B cell (primary cell): Measurements from ENCODE around the gene VAV2. TPM values are rescaled to one million over a fixed set of nuclear protein-coding genes. Genes with fewer than 3 reads are reported as not detected.

Source experiments
- ATAC-seq: fragments of 200-7000 bp; cut with Tn5 transposase; one replicate; pipeline ENCODE4 v1.10.0; 2021; ENCODE audit warnings: low read depth, mild to moderate bottlenecking, moderate number of reproducible peaks, moderate library complexity
- CTCF ChIA-PET: fragments of 350-600 bp; sonication (Branson Sonifier 250); formaldehyde crosslinking; loops from one replicate; lab custom pipeline; 2021; ENCODE audit warnings: antibody characterized with exemption, inconsistent platforms; lab: Charles Lee
- POLR2A ChIA-PET: fragments of 350-600 bp; sonication (Branson Sonifier 250); formaldehyde crosslinking; loops from one replicate; lab custom pipeline; 2021; ENCODE audit warnings: antibody characterized with exemption; lab: Charles Lee
- DNase-seq: peaks from one replicate; pipeline ENCODE4 v3.0.0; 2013
- H2AFZ ChIP-seq: 2 replicates; pipeline ENCODE4 v1.6.1; 2012; ENCODE audit warnings: mild to moderate bottlenecking, low read depth, low read length; ENCODE audit not compliant: insufficient read depth, poor library complexity, severe bottlenecking
- H3K27ac ChIP-seq, 2 donors: 1 replicate in 1 of 2; 2 replicates in 1 of 2; pipeline ENCODE4 v1.5.1; 2012 to 2013; ENCODE audit warnings: low read length in 2 of 2, mild to moderate bottlenecking in 2 of 2, moderate library complexity in 1 of 2
- H3K27me3 ChIP-seq, 4 experiments: fragments of 200-600 bp in 1 of 4; sonication (generic) in 1 of 4; replicated peaks in 1 of 4; 1 replicate in 2 of 4; 2 replicates in 2 of 4; pipeline versions ENCODE4 v1.6.1 to v1.7.0; 2013 to 2016; ENCODE audit warnings: low read length in 3 of 4, mild to moderate bottlenecking in 2 of 4, mixed read lengths in 1 of 4, moderate library complexity in 1 of 4; ENCODE audit not compliant: insufficient read depth in 4 of 4, control insufficient read depth in 3 of 4; ENCODE audit errors: control extremely low read depth in 1 of 4
- H3K36me3 ChIP-seq, 2 experiments: replicated peaks in 1 of 2; 1 replicate in 1 of 2; 2 replicates in 1 of 2; pipeline versions ENCODE4 v1.6.1 to v1.7.1; 2013; ENCODE audit warnings: low read length in 1 of 2; ENCODE audit not compliant: insufficient read depth in 2 of 2, control insufficient read depth in 1 of 2; ENCODE audit errors: control extremely low read depth in 1 of 2, extremely low read depth in 1 of 2
- H3K4me1 ChIP-seq, 2 donors: fragments of 200-600 bp in 1 of 2; sonication (generic) in 1 of 2; 1 replicate in 1 of 2; 2 replicates in 1 of 2; pipeline versions ENCODE4 v1.5.1 to v1.6.1; 2013 to 2017; ENCODE audit warnings: low read length in 2 of 2; ENCODE audit not compliant: control insufficient read depth in 2 of 2, insufficient read depth in 2 of 2
- H3K4me2 ChIP-seq: replicated peaks from 2 replicates; pipeline ENCODE3; 2012; ENCODE audit warnings: mild to moderate bottlenecking, low read depth, low read length; ENCODE audit not compliant: poor library complexity, severe bottlenecking
- H3K4me3 ChIP-seq, 5 experiments: fragments of 200-600 bp in 1 of 5; sonication (generic) in 1 of 5; 1 replicate in 3 of 5; 2 replicates in 2 of 5; pipeline versions ENCODE4 v1.5.1 to v1.7.0; 2011 to 2016; ENCODE audit warnings: low read length in 4 of 5, mild to moderate bottlenecking in 4 of 5, low read depth in 2 of 5, control low read depth in 1 of 5, moderate library complexity in 1 of 5; ENCODE audit not compliant: insufficient read depth in 1 of 5; ENCODE audit errors: control extremely low read depth in 1 of 5, extremely low read depth in 1 of 5
- H3K79me2 ChIP-seq: fragments of 200-600 bp; sonication (generic); one replicate; pipeline ENCODE4 v1.6.0; 2016; ENCODE audit warnings: low read length; ENCODE audit not compliant: control insufficient read depth, insufficient read depth
- H3K9ac ChIP-seq: fragments of 200-600 bp; sonication (generic); 2 replicates; pipeline ENCODE4 v1.6.1; 2017; ENCODE audit warnings: mild to moderate bottlenecking, low read length, moderate library complexity
- H3K9me3 ChIP-seq, 3 donors: one replicate each; pipeline versions ENCODE4 v1.6.1 to v1.7.1; 2013; ENCODE audit warnings: low read length in 2 of 3; ENCODE audit not compliant: control insufficient read depth in 2 of 3, insufficient read depth in 1 of 3; ENCODE audit errors: control extremely low read depth in 1 of 3
- H4K20me1 ChIP-seq: 2 replicates; pipeline ENCODE4 v1.6.0; 2012; ENCODE audit warnings: mild to moderate bottlenecking, low read length; ENCODE audit not compliant: insufficient read depth, control insufficient read depth, poor library complexity, severe bottlenecking
- H3K27ac Mint-ChIP-seq: one replicate; pipeline ENCODE4 v1.8.0; 2021; ENCODE audit warnings: mixed read lengths
- H3K27me3 Mint-ChIP-seq: one replicate; pipeline ENCODE4 v1.8.0; 2021; ENCODE audit warnings: mixed read lengths
- H3K4me1 Mint-ChIP-seq: one replicate; pipeline ENCODE4 v1.8.0; 2021; ENCODE audit warnings: mixed read lengths
- H3K4me3 Mint-ChIP-seq: one replicate; pipeline ENCODE4 v1.8.0; 2021; ENCODE audit warnings: mixed read lengths
- H3K9me3 Mint-ChIP-seq: one replicate; pipeline ENCODE4 v1.8.0; 2022; ENCODE audit warnings: mixed read lengths; ENCODE audit not compliant: insufficient read depth
- CTCF ChIP-seq: fragments of 200-600 bp; IDR thresholded peaks from one replicate; pipeline ENCODE4 v1.8.0; 2022; ENCODE audit warnings: antibody characterized with exemption, mild to moderate bottlenecking
- EZH2 ChIP-seq: IDR thresholded peaks from 2 replicates; pipeline ENCODE4 v1.6.1; 2012; ENCODE audit warnings: borderline replicate concordance, low read depth, mild to moderate bottlenecking, moderate library complexity, low read length; ENCODE audit not compliant: insufficient read depth, poor library complexity, severe bottlenecking
- WGBS: methylation state at CpG from one replicate; pipeline ENCODE4 v1.1.5; 2013; ENCODE audit warnings: missing lambda C conversion rate; ENCODE audit not compliant: insufficient coverage; 5-methylcytosine and 5-hydroxymethylcytosine counted together
- intact Hi-C: fragments of 100-400 bp; cut with micrococcal nuclease; formaldehyde crosslinking; loops from one replicate; pipeline ENCODE4 v1.10.0; 2022
- polyA plus RNA-seq: library from polyadenylated mRNA; depleted of rRNA; stranded (reverse); fragments of >200 nt; gene quantifications from 2 replicates; pipeline ENCODE4 v1.2.3, GENCODE V29; 2012
- total RNA-seq, 2 donors: library from RNA; stranded (reverse); fragments of 120-200 nt in 1 of 2; gene quantifications; 1 replicate in 1 of 2; 2 replicates in 1 of 2; pipeline versions ENCODE4 v1.2.3 to v1.2.4, GENCODE V29; 2013 to 2022

The VAV2 gene
- total and polyA plus RNA-seq, 2 donors (not counting 1 experiment from before 2014, with no cell fraction given), result 34.4 to 128 TPM

- no peak overlapping the region for H2AFZ ChIP-seq
- H3K27me3 Mint-ChIP-seq, result no peaks in the 10 kb centered on the region
- no peak overlapping the region for H3K27ac Mint-ChIP-seq
- H3K4me3 ChIP-seq, result no peak overlapping the region
- H4K20me1 ChIP-seq, result peaks cover 97% of the 10 kb centered on the region
- peaks cover 3 to 50% of the 10 kb centered on the region in 2 experiments for H3K36me3 ChIP-seq
- peaks cover 30% of the 10 kb centered on the region for H3K4me1 Mint-ChIP-seq
- intact Hi-C loops, result no loop called here
- no peaks in the 10 kb centered on the region for H3K27me3 ChIP-seq
- H3K4me3 Mint-ChIP-seq, result no peak overlapping the region
- peaks cover 99% of the 10 kb centered on the region for H3K79me2 ChIP-seq
- CTCF ChIA-PET, result no interaction called here
- 89% methylated on average over 2 of the region's 4 CpGs for WGBS
- no peak overlapping the region for H3K27ac ChIP-seq
- H3K4me1 ChIP-seq, result peaks cover 0 to 1% of the 10 kb centered on the region in 2 donors
- TF ChIP-seq CTCF, result no peak
- no peak for TF ChIP-seq EZH2
- ATAC-seq (no peak), DNase-seq (no peak)
- no peak overlapping the region for H3K9ac ChIP-seq
- peaks cover 0 to 12% (median 0%) of the 10 kb centered on the region in 3 donors for H3K9me3 ChIP-seq
- H3K9me3 Mint-ChIP-seq, result no peaks in the 10 kb centered on the region
- no peak overlapping the region for H3K4me2 ChIP-seq
- POLR2A ChIA-PET, result interaction anchor here (0.6 kb wide), 1 partner anchor 20 kb away, joined by 7 read pairs; no protein-coding TSS in a partner anchor
Measured at GRCh38 chr9:133937120-133937519, 55.0 kb downstream of the VAV2 start.

- Histone ChIP-seq H3K27me3 (no peaks in the 10 kb centered on the region), H3K79me2 (peaks cover 99% of the 10 kb centered on the region), H3K27ac (no peak overlapping the region), H3K4me3 (no peak overlapping the region), H3K36me3 (peaks cover 3 to 47% of the 10 kb centered on the region in 2 experiments), H4K20me1 (peaks cover 100% of the 10 kb centered on the region), H3K9ac (no peak overlapping the region), H3K4me1 (peaks cover 8 to 11% of the 10 kb centered on the region in 2 donors), H2AFZ (no peak overlapping the region), H3K9me3 (peaks cover 0 to 2% (median 0%) of the 10 kb centered on the region in 3 donors), H3K4me2 (no peak overlapping the region)
- WGBS, result 80% methylated on average over 24 of the region's 27 CpGs
- ATAC-seq (no peak), DNase-seq (no peak)
- peaks cover 32% of the 10 kb centered on the region for H3K4me1 Mint-ChIP-seq
- ChIA-PET CTCF (interaction anchor here (0.9 kb wide), 1 partner anchor 10 kb away, joined by 3 read pairs; no protein-coding TSS in a partner anchor), POLR2A (interaction anchor here (0.7 kb wide), 1 partner anchor 153 kb away, joined by 6 read pairs; no protein-coding TSS in a partner anchor)
- H3K27me3 Mint-ChIP-seq, result no peaks in the 10 kb centered on the region
- no peak overlapping the region for H3K27ac Mint-ChIP-seq
- TF ChIP-seq EZH2, result no peak
- TF ChIP-seq CTCF, result no peak
- no peak overlapping the region for H3K4me3 Mint-ChIP-seq
- intact Hi-C loops, result no loop called here
- H3K9me3 Mint-ChIP-seq, result no peaks in the 10 kb centered on the region
Measured at GRCh38 chr9:133935328-133936005, 56.7 kb downstream of the VAV2 start.
